ENCODE data around the gene STRIP2.
A peak's percentile ranks its signal among the peaks of the same experiment; 100 is the strongest.

STRIP2 gene

GRCh38 chr7:129426482-129426881 is 7.8 kb upstream of the STRIP2 start:
- no peak overlapping the region for H3K27ac ChIP-seq (ENCODE audit: low read depth, low read length)
- peaks cover 0 to 3% of the 10 kb centered on the region in 2 donors for H3K27me3 ChIP-seq (ENCODE audit: control insufficient read depth in 1 of 2, insufficient read depth in 2 of 2, low read length in 2 of 2)
- peaks cover 22% of the 10 kb centered on the region for H3K36me3 ChIP-seq (ENCODE audit: insufficient read depth, low read length)
- no peaks in the 10 kb centered on the region for H3K4me1 ChIP-seq (ENCODE audit: insufficient read depth, low read length)
- no peak overlapping the region for H3K4me3 ChIP-seq (ENCODE audit: low read depth in 1 of 2, low read length in 2 of 2)
- no peaks in the 10 kb centered on the region for H3K9me3 ChIP-seq (ENCODE audit: low read length)
- H3K9ac ChIP-seq (ENCODE audit: low read length), result no peak overlapping the region

GRCh38 chr7:129427526-129428045 is 6.6 kb upstream of the STRIP2 start:
- no peaks in the 10 kb centered on the region for H3K9me3 ChIP-seq (ENCODE audit: low read length)
- H3K9ac ChIP-seq (ENCODE audit: low read length), result no peak overlapping the region
- H3K4me1 ChIP-seq (ENCODE audit: insufficient read depth, low read length), result no peaks in the 10 kb centered on the region
- H3K27me3 ChIP-seq (ENCODE audit: control insufficient read depth in 1 of 2, insufficient read depth in 2 of 2, low read length in 2 of 2), result peaks cover under 1 to 12% of the 10 kb centered on the region in 2 donors
- H3K27ac ChIP-seq (ENCODE audit: low read depth, low read length), result no peak overlapping the region
- H3K36me3 ChIP-seq (ENCODE audit: insufficient read depth, low read length), result peaks cover 20% of the 10 kb centered on the region
- H3K4me3 ChIP-seq (ENCODE audit: low read depth in 1 of 2, low read length in 2 of 2), result no peak overlapping the region

GRCh38 chr7:129431911-129432643 is 2.2 kb upstream of the STRIP2 start:
- Histone ChIP-seq H3K27me3 (ENCODE audit: control insufficient read depth in 1 of 2, insufficient read depth in 2 of 2, low read length in 2 of 2) (peaks cover 16 to 26% of the 10 kb centered on the region in 2 donors), H3K36me3 (ENCODE audit: insufficient read depth, low read length) (peaks cover 5% of the 10 kb centered on the region), H3K4me3 (ENCODE audit: low read depth in 1 of 2, low read length in 2 of 2) (no peak overlapping the region), H3K9me3 (ENCODE audit: low read length) (no peaks in the 10 kb centered on the region), H3K27ac (ENCODE audit: low read depth, low read length) (no peak overlapping the region), H3K9ac (ENCODE audit: low read length) (no peak overlapping the region), H3K4me1 (ENCODE audit: insufficient read depth, low read length) (peaks cover 13% of the 10 kb centered on the region)

- Histone ChIP-seq H3K4me3 (ENCODE audit: low read depth in 1 of 2, low read length in 2 of 2) (peak overlapping the region; percentile 71 to 76), H3K27ac (ENCODE audit: low read depth, low read length) (peak overlapping the region; percentile 29), H3K9ac (ENCODE audit: low read length) (no peak overlapping the region), H3K4me1 (ENCODE audit: insufficient read depth, low read length) (peaks cover 13% of the 10 kb centered on the region), H3K27me3 (ENCODE audit: control insufficient read depth in 1 of 2, insufficient read depth in 2 of 2, low read length in 2 of 2) (peaks cover 16 to 26% of the 10 kb centered on the region in 2 donors), H3K9me3 (ENCODE audit: low read length) (no peaks in the 10 kb centered on the region), H3K36me3 (ENCODE audit: insufficient read depth, low read length) (no peaks in the 10 kb centered on the region)
These were observed 565 bp downstream of the STRIP2 start for GRCh38 chr7:129434675-129435318.

GRCh38 chr7:129435414-129435829 is 1.2 kb downstream of the STRIP2 start:
- H3K4me3 ChIP-seq (ENCODE audit: low read depth in 1 of 2, low read length in 2 of 2), result peak overlapping the region in 1 of 2 donors; percentile 76
- H3K4me1 ChIP-seq (ENCODE audit: insufficient read depth, low read length), result peaks cover 13% of the 10 kb centered on the region
- H3K36me3 ChIP-seq (ENCODE audit: insufficient read depth, low read length), result no peaks in the 10 kb centered on the region
- H3K9ac ChIP-seq (ENCODE audit: low read length), result no peak overlapping the region
- H3K27me3 ChIP-seq (ENCODE audit: control insufficient read depth in 1 of 2, insufficient read depth in 2 of 2, low read length in 2 of 2), result peaks cover 16 to 26% of the 10 kb centered on the region in 2 donors
- H3K27ac ChIP-seq (ENCODE audit: low read depth, low read length), result no peak overlapping the region
- no peaks in the 10 kb centered on the region for H3K9me3 ChIP-seq (ENCODE audit: low read length)

- no peak overlapping the region for H3K27ac ChIP-seq (ENCODE audit: low read depth, low read length)
These were observed 2.2 kb downstream of the STRIP2 start for GRCh38 chr7:129436335-129436923.

GRCh38 chr7:129437190-129437589 is 3.0 kb downstream of the STRIP2 start:
- H3K27me3 ChIP-seq (ENCODE audit: control insufficient read depth in 1 of 2, insufficient read depth in 2 of 2, low read length in 2 of 2), result peaks cover 16% of the 10 kb centered on the region in 2 donors
- H3K27ac ChIP-seq (ENCODE audit: low read depth, low read length), result no peak overlapping the region
- H3K4me1 ChIP-seq (ENCODE audit: insufficient read depth, low read length), result peaks cover 13% of the 10 kb centered on the region
- no peaks in the 10 kb centered on the region for H3K36me3 ChIP-seq (ENCODE audit: insufficient read depth, low read length)
- H3K9ac ChIP-seq (ENCODE audit: low read length), result no peak overlapping the region
- H3K4me3 ChIP-seq (ENCODE audit: low read depth in 1 of 2, low read length in 2 of 2), result no peak overlapping the region
- no peaks in the 10 kb centered on the region for H3K9me3 ChIP-seq (ENCODE audit: low read length)

More at GRCh38 chr7:129436335-129436923, 2.2 kb downstream of the STRIP2 start:
- Histone ChIP-seq H3K9me3 (ENCODE audit: low read length) (no peaks in the 10 kb centered on the region), H3K27me3 (ENCODE audit: control insufficient read depth in 1 of 2, insufficient read depth in 2 of 2, low read length in 2 of 2) (peaks cover 16 to 24% of the 10 kb centered on the region in 2 donors), H3K4me3 (ENCODE audit: low read depth in 1 of 2, low read length in 2 of 2) (no peak overlapping the region), H3K36me3 (ENCODE audit: insufficient read depth, low read length) (no peaks in the 10 kb centered on the region), H3K4me1 (ENCODE audit: insufficient read depth, low read length) (peaks cover 13% of the 10 kb centered on the region), H3K9ac (ENCODE audit: low read length) (no peak overlapping the region)

- H3K27ac ChIP-seq (ENCODE audit: low read depth, low read length), result no peak overlapping the region
- peaks cover 10% of the 10 kb centered on the region in 2 donors for H3K27me3 ChIP-seq (ENCODE audit: control insufficient read depth in 1 of 2, insufficient read depth in 2 of 2, low read length in 2 of 2)
- H3K4me1 ChIP-seq (ENCODE audit: insufficient read depth, low read length), result peaks cover 13% of the 10 kb centered on the region
- no peak overlapping the region for H3K9ac ChIP-seq (ENCODE audit: low read length)
- no peaks in the 10 kb centered on the region for H3K36me3 ChIP-seq (ENCODE audit: insufficient read depth, low read length)
- H3K4me3 ChIP-seq (ENCODE audit: low read depth in 1 of 2, low read length in 2 of 2), result no peak overlapping the region
- H3K9me3 ChIP-seq (ENCODE audit: low read length), result no peaks in the 10 kb centered on the region
These were observed 4.1 kb downstream of the STRIP2 start for GRCh38 chr7:129438281-129438838.

GRCh38 chr7:129438839-129439651 is 4.8 kb downstream of the STRIP2 start:
- peaks cover 10% of the 10 kb centered on the region in 2 donors for H3K27me3 ChIP-seq (ENCODE audit: control insufficient read depth in 1 of 2, insufficient read depth in 2 of 2, low read length in 2 of 2)
- H3K9ac ChIP-seq (ENCODE audit: low read length), result no peak overlapping the region
- H3K36me3 ChIP-seq (ENCODE audit: insufficient read depth, low read length), result no peaks in the 10 kb centered on the region
- H3K4me3 ChIP-seq (ENCODE audit: low read depth in 1 of 2, low read length in 2 of 2), result no peak overlapping the region
- no peaks in the 10 kb centered on the region for H3K9me3 ChIP-seq (ENCODE audit: low read length)
- H3K4me1 ChIP-seq (ENCODE audit: insufficient read depth, low read length), result peaks cover 9% of the 10 kb centered on the region
- H3K27ac ChIP-seq (ENCODE audit: low read depth, low read length), result no peak overlapping the region

- Histone ChIP-seq H3K4me1 (ENCODE audit: insufficient read depth, low read length) (peaks cover 5% of the 10 kb centered on the region), H3K9me3 (ENCODE audit: low read length) (no peaks in the 10 kb centered on the region), H3K4me3 (ENCODE audit: low read depth in 1 of 2, low read length in 2 of 2) (no peak overlapping the region), H3K36me3 (ENCODE audit: insufficient read depth, low read length) (no peaks in the 10 kb centered on the region), H3K27me3 (ENCODE audit: control insufficient read depth in 1 of 2, insufficient read depth in 2 of 2, low read length in 2 of 2) (peaks cover 4 to 10% of the 10 kb centered on the region in 2 donors), H3K27ac (ENCODE audit: low read depth, low read length) (no peak overlapping the region), H3K9ac (ENCODE audit: low read length) (no peak overlapping the region)
These were observed 5.9 kb downstream of the STRIP2 start for GRCh38 chr7:129439963-129440625.
